H1 (cell line): Measurements from ENCODE around the gene RNF152.

Experiments
- CTCF ChIP-seq, 3 experiments: IDR thresholded peaks; 1 replicate in 2 of 3; 2 replicates in 1 of 3; pipeline versions ENCODE4 v1.5.1 to v1.6.1; 2011; ENCODE audit warnings: low read length in 3 of 3, mild to moderate bottlenecking in 3 of 3, inconsistent platforms in 2 of 3, low read depth in 1 of 3, moderate library complexity in 1 of 3; ENCODE audit not compliant: insufficient read depth in 1 of 3; ENCODE audit errors: control extremely low read depth in 1 of 3
- FOSL1 ChIP-seq: IDR thresholded peaks from 2 replicates; pipeline ENCODE4 v1.6.1; 2011; ENCODE audit warnings: mild to moderate bottlenecking, low read depth, low read length, moderate library complexity; ENCODE audit not compliant: insufficient read depth
- MAX ChIP-seq: IDR thresholded peaks from 2 replicates; pipeline ENCODE4 v1.6.1; 2012; ENCODE audit warnings: inconsistent platforms
- NRF1 ChIP-seq: IDR thresholded peaks from 2 replicates; pipeline ENCODE4 v1.6.1; 2011; ENCODE audit warnings: mild to moderate bottlenecking, low read depth, low read length, improper control_type of control experiment
- POLR2A ChIP-seq, 2 experiments: IDR thresholded peaks; 1 replicate in 1 of 2; 2 replicates in 1 of 2; pipeline ENCODE4 v1.6.1; 2011; ENCODE audit warnings: low read depth in 2 of 2, low read length in 2 of 2, mild to moderate bottlenecking in 2 of 2; ENCODE audit errors: control extremely low read depth in 1 of 2
- POLR2AphosphoS5 ChIP-seq: IDR thresholded peaks from 2 replicates; pipeline ENCODE4 v1.6.1; 2011; ENCODE audit warnings: low read depth, low read length
- RAD21 ChIP-seq, 2 experiments: IDR thresholded peaks in 1 of 2; conservative IDR thresholded peaks in 1 of 2; 2 replicates each; pipeline ENCODE4 v1.6.1; 2011; ENCODE audit warnings: low read depth in 2 of 2, low read length in 2 of 2, improper control_type of control experiment in 1 of 2, inconsistent platforms in 1 of 2, mild to moderate bottlenecking in 1 of 2, moderate library complexity in 1 of 2
- SIX5 ChIP-seq: IDR thresholded peaks from 2 replicates; pipeline ENCODE4 v1.6.1; 2011; ENCODE audit warnings: mild to moderate bottlenecking, low read depth, low read length
- SP4 ChIP-seq: IDR thresholded peaks from 2 replicates; pipeline ENCODE4 v1.6.1; 2012; ENCODE audit warnings: low read length, inconsistent platforms

GRCh38 chr18:61803393-61803792, 89.4 kb downstream of the RNF152 start:
- no peak for TF ChIP-seq CTCF (IDR thresholded peaks at IDR 0.05; ENCODE audit: control extremely low read depth in 1 of 3, insufficient read depth in 1 of 3, low read depth in 1 of 3, low read length in 3 of 3)
- no peak for TF ChIP-seq POLR2A (IDR thresholded peaks at IDR 0.05; ENCODE audit: control extremely low read depth in 1 of 2, low read depth in 2 of 2, low read length in 2 of 2)
- TF ChIP-seq RAD21 (IDR thresholded peaks at IDR 0.05 in 1 of 2, conservative IDR thresholded peaks at IDR 0.05 in 1 of 2; ENCODE audit: low read depth in 2 of 2, low read length in 2 of 2) = no peak
- no peak for TF ChIP-seq POLR2AphosphoS5
- TF ChIP-seq SIX5 = no peak
- TF ChIP-seq MAX = no peak
- TF ChIP-seq NRF1 = no peak
- no peak for TF ChIP-seq FOSL1
- TF ChIP-seq SP4 = no peak
